Neural crest cell (in vitro differentiated cells): ENCODE measurements around the gene SNCAIP. TPM values are rescaled to one million over a fixed set of nuclear protein-coding genes. Genes with fewer than 3 reads are reported as not detected.

Experiments
- DNase-seq: peaks from one replicate; pipeline ENCODE4 v3.0.0; 2021; ENCODE audit warnings: low read depth, mixed read lengths, low spot score
- H3K27ac Mint-ChIP-seq: one replicate; pipeline ENCODE4 v1.8.0; 2021; ENCODE audit warnings: mild to moderate bottlenecking, mixed read lengths; ENCODE audit not compliant: unreplicated experiment
- H3K27me3 Mint-ChIP-seq: 2 replicates; pipeline ENCODE4 v1.8.0; 2021; ENCODE audit warnings: low read depth, mild to moderate bottlenecking, mixed read lengths
- H3K36me3 Mint-ChIP-seq: 2 replicates; pipeline ENCODE4 v1.8.0; 2021; ENCODE audit warnings: low read depth, mild to moderate bottlenecking, mixed read lengths
- H3K4me1 Mint-ChIP-seq: 2 replicates; pipeline ENCODE4 v1.8.0; 2021; ENCODE audit warnings: mixed read lengths
- H3K4me3 Mint-ChIP-seq: one replicate; pipeline ENCODE4 v1.8.0; 2021; ENCODE audit warnings: mild to moderate bottlenecking, mixed read lengths
- H3K9me3 Mint-ChIP-seq: 2 replicates; pipeline ENCODE4 v1.8.0; 2021; ENCODE audit warnings: mixed read lengths
- total RNA-seq: library from RNA; stranded (reverse); gene quantifications from 2 replicates; pipeline ENCODE4 v1.2.1, GENCODE V29; 2021
- TF ChIP-seq, protein P1 (sequence below): fragments of 200-600 bp; sonication (generic); conservative IDR thresholded peaks from 2 replicates; pipeline ENCODE4 v1.5.0; 2021; ENCODE audit warnings: antibody characterized with exemption, mild to moderate bottlenecking

SNCAIP gene
- total RNA-seq, 1 donor from 2014 or later, result 10.2 TPM

DNA sequence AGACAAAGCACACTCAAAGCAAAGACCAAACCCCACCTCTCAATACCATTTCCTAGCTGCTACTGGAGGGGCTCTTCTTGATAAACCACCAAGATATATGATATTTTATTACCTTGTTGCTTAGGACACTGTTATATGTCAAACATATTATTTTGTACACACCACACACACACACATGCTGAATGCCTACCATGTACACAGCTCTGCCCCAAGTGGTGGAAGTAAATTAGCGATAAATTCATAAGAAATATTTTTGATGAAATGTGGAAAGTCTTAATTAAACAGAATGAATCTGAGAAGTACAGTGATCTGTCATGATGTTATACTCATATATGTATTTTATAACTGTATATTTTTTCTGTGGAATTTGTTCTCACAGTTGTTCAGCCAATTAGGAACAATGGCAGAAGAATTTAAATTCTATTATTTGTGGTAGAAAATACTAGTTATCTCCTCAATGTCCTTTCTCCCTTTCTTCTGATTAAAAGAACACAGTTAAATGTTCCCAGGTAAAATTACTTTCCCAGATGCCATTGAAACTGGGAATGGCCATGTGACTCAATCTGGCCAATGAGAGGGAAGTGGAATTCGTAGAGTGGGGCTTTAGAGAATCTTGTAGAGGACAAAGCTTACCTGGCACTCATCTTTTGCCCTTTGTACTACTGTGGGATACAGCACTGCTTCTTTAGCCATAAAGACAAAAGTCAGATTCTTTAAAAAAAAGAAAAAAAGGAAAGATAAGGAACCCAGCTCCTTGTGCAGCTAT, 156.5 kb downstream of the SNCAIP start:
- no peak for DNase-seq
- TF ChIP-seq, protein P1, sequence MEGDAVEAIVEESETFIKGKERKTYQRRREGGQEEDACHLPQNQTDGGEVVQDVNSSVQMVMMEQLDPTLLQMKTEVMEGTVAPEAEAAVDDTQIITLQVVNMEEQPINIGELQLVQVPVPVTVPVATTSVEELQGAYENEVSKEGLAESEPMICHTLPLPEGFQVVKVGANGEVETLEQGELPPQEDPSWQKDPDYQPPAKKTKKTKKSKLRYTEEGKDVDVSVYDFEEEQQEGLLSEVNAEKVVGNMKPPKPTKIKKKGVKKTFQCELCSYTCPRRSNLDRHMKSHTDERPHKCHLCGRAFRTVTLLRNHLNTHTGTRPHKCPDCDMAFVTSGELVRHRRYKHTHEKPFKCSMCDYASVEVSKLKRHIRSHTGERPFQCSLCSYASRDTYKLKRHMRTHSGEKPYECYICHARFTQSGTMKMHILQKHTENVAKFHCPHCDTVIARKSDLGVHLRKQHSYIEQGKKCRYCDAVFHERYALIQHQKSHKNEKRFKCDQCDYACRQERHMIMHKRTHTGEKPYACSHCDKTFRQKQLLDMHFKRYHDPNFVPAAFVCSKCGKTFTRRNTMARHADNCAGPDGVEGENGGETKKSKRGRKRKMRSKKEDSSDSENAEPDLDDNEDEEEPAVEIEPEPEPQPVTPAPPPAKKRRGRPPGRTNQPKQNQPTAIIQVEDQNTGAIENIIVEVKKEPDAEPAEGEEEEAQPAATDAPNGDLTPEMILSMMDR, result peak; percentile 37
- Mint-ChIP-seq H3K4me1 (no peaks in the 10 kb centered on the region), H3K9me3 (no peaks in the 10 kb centered on the region), H3K27ac (no peak overlapping the region), H3K27me3 (no peaks in the 10 kb centered on the region), H3K4me3 (no peak overlapping the region), H3K36me3 (peaks cover 4% of the 10 kb centered on the region)

DNA sequence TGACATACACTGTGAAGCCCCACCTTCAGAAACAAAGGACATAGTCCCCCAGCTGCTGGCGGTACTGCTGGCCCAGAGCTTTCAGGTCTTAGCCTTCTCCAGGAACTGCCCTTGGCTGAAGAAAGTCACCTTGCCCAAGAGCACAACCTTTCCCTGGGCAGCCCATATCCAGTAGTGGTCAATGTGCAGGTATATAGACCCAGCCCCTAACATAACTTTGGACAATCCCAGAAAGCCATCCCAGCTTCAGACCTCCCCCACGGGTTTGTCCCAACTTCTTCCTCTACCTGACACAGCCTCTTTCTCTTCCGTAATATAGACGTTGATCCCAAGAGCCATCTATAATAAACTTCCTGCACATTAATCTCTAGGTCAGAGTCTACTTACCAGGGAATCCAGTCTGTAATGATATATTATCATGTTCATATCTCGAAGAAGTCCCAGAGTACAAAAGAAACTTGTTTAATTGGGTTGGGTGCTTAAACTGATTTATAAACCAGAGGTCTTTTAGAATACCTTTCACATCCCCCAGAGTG, 157.4 kb downstream of the SNCAIP start:
- no peaks in the 10 kb centered on the region for H3K27me3 Mint-ChIP-seq
- H3K4me1 Mint-ChIP-seq, result no peaks in the 10 kb centered on the region
- DNase-seq, result no peak
- H3K9me3 Mint-ChIP-seq, result no peaks in the 10 kb centered on the region
- TF ChIP-seq, protein P1, result no peak
- no peak overlapping the region for H3K27ac Mint-ChIP-seq
- H3K36me3 Mint-ChIP-seq, result peaks cover 4% of the 10 kb centered on the region
- H3K4me3 Mint-ChIP-seq, result no peak overlapping the region

DNA sequence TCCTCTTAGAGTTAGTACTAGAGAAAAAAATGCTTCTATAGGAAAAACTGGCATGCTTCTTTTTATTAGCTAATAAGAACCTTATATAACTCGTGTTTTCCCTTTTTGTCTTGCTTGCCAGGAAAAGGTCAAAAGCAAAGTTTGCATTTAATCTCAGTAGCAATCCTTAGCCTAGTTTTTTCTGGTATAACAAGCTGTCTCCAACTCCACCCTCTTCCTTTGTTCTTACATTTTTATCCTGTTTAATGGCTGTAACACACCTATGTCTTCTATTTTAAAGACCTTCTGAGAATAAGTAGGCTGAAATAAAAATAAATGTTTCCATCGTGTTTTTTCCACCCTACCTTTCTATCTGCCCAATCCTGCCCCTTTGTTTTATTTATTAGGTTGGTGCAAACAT, 158.3 kb downstream of the SNCAIP start:
- H3K27me3 Mint-ChIP-seq, result no peaks in the 10 kb centered on the region
- H3K36me3 Mint-ChIP-seq, result peaks cover 4% of the 10 kb centered on the region
- TF ChIP-seq, protein P1, result no peak
- no peaks in the 10 kb centered on the region for H3K4me1 Mint-ChIP-seq
- DNase-seq, result no peak
- H3K27ac Mint-ChIP-seq, result no peak overlapping the region
- H3K9me3 Mint-ChIP-seq, result no peaks in the 10 kb centered on the region
- no peak overlapping the region for H3K4me3 Mint-ChIP-seq

DNA sequence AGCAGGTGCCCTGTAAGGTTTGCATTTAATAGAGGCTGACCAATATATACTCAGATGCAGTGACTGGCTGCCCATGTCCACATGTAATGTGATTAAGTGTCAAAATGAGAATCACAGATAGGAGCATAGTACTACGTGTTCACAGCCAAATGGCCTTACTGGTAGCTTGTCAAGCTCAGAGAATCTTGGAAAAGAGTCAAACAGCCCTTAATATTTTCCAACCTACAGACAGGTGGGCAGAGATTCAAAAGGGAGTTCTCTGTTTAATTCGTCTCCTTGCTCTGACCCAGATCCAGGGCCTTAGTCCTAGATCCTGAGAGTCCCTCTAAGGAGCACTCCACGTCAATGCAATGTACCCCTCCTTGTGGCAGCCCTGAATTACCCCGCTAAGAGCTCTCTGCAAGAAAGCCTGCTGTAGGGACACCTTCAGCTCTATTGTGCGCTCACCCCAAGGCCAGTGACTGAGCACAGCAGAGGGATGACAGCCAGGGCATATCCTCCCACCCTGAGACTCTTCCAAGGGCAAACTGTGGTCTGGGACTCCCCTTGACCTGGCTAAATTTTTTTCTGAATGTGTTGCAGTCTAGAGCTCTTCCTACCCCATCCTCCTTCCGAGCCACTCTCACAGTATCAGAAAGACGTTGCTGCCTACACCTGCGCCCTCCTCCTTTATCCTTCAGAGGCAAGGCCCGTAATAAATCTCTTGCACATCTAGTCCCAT, 159.2 kb downstream of the SNCAIP start:
- H3K4me3 Mint-ChIP-seq, result no peak overlapping the region

DNA sequence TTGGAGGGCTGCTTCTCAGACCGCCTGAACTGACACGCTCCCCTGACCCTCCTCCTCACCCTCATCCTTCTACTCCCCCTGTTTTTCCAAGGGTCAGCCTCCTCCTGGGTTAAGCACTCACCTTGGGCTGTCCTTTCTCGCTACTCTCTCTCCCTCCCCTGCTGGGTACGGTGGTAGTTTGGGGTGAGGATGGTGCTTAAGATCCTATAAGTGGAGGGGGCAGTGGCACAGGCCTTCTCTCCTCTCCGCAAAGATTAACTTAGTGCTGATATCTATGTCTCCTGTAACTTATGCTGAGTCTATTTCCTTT, 159.7 kb downstream of the SNCAIP start:
- H3K27me3 Mint-ChIP-seq, result no peaks in the 10 kb centered on the region
- peaks cover 4% of the 10 kb centered on the region for H3K36me3 Mint-ChIP-seq
- no peaks in the 10 kb centered on the region for H3K9me3 Mint-ChIP-seq
- no peaks in the 10 kb centered on the region for H3K4me1 Mint-ChIP-seq
- no peak overlapping the region for H3K27ac Mint-ChIP-seq
- H3K4me3 Mint-ChIP-seq, result no peak overlapping the region
- DNase-seq, result no peak
- TF ChIP-seq, protein P1, result no peak

More for the DNA sequence above, 159.2 kb downstream of the SNCAIP start:
- Mint-ChIP-seq H3K9me3 (no peaks in the 10 kb centered on the region), H3K27ac (no peak overlapping the region), H3K27me3 (no peaks in the 10 kb centered on the region), H3K36me3 (peaks cover 4% of the 10 kb centered on the region), H3K4me1 (no peaks in the 10 kb centered on the region)
- TF ChIP-seq, protein P1, result no peak
- no peak for DNase-seq
